ENCODE measurements around the gene RIN1. TPM values are rescaled to one million over a fixed set of nuclear protein-coding genes. Genes with fewer than 3 reads are reported as not detected.

RIN1 gene
- total and polyA plus RNA-seq, 9 of the 15 experiments (the other 6 are each of a cell fraction or from before 2014, with no cell fraction given) = 0.01 to 1.2 (median 0.45) TPM; not detected in 1

DNA sequence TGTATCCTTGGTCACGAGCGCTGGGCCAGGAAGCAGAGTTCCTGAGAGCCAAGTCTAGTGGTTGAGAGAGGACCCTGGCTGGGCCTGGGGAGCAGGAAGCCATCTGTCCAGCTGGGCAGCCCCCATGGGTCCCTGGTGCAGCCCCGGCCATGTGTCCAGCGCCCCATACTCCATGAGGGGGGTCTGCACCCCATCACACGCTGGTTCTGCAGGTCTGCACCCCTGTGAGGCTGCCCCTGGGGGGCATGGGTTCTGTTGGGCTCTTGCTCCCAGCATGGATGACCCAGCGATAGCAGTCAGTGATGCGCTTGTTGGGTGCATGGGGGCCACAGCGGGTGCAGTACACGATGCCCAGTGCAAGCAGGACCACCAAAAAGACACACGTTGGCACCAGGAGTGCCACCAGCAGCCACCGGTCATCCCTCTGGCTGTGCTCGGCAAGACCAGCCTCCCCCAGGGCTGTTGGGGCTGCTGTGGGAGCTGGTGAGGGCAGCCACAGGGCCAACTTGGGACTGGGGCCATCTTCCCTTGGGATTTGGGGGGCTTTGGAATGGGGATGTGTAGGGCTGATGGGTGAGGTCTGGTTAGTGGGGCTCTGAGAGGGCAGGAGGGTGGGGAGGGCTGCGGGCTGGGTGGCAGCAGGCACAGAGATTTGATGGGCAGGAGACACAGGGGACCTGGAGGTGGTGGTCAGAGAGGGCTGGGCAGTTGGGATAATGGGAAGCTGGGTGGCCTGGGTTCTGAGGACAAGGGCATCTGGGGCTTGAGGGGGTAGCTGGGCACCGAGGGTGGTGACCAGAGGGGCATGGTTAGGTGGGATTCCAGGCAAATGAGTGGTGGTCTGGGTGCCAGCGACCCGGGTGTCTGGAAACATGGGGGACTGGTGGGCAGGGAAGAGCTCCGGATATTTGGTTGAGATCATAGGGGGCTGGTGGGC lies 21.4 kb downstream of the RIN1 start:
- Histone ChIP-seq H3K9me3 (replicated peaks; ENCODE audit: control insufficient read depth, insufficient read depth, low read depth, low read length) (no peaks in the 10 kb centered on the region), H3K27ac (ENCODE audit: extremely low read depth, low read depth, low read length) (no peak overlapping the region), H3K4me1 (replicated peaks in 1 of 2; ENCODE audit: control insufficient read depth in 2 of 2, insufficient read depth in 2 of 2, low read length in 2 of 2) (peaks cover 16 to 72% of the 10 kb centered on the region in 2 experiments), H3K4me2 (ENCODE audit: insufficient read depth, low read length) (no peak overlapping the region), H2AFZ (ENCODE audit: low read depth, low read length) (no peak overlapping the region), H3K36me3 (ENCODE audit: control insufficient read depth, insufficient read depth, low read length) (no peaks in the 10 kb centered on the region), H3K9ac (ENCODE audit: insufficient read depth in 1 of 2, low read depth in 2 of 2, low read length in 2 of 2) (peak overlapping the region in 1 of 2 experiments; percentile 66; a peak in 1 of 4 replicates), H4K20me1 (replicated peaks; ENCODE audit: control insufficient read depth, insufficient read depth, low read length) (no peaks in the 10 kb centered on the region), H3K27me3 (ENCODE audit: control insufficient read depth in 2 of 2, insufficient read depth in 2 of 2, low read length in 2 of 2) (no peaks in the 10 kb centered on the region), H3K79me2 (ENCODE audit: control insufficient read depth, insufficient read depth, low read length) (no peaks in the 10 kb centered on the region), H3K9me1 (ENCODE audit: control insufficient read depth, insufficient read depth, low read length) (no peaks in the 10 kb centered on the region), H3K4me3 (no peak overlapping the region)
- ATAC-seq = no peak
- intact Hi-C loops (cut with micrococcal nuclease) = no loop called here
- ChIA-PET CTCF (ENCODE audit: low intra/inter-chr PET ratio) (no interaction called here), POLR2A (interaction anchor here (0.5 to 0.9 kb wide), 5 partner anchors 12 to 930 kb away, joined by 3 to 6 read pairs (median 3); partner anchors contain the start of gene YIF1A)
- DNase-seq (ENCODE audit: extremely low read depth in 1 of 4, low spot score in 3 of 4) = no peak
- no TSS peak for BruUV-seq (replicated peaks)
- TF ChIP-seq MTA2 (IDR thresholded peaks at IDR 0.05; ENCODE audit: low read depth) (no peak), MAFG (tag; conservative IDR thresholded peaks at IDR 0.05) (no peak), ZNF445 (CRISPR knock-in tag; IDR thresholded peaks at IDR 0.05; ENCODE audit: low read depth) (no peak), CEBPB (tag; IDR thresholded peaks at IDR 0.05) (no peak), THRAP3 (IDR thresholded peaks at IDR 0.05; ENCODE audit: borderline replicate concordance) (no peak), LEF1 (IDR thresholded peaks at IDR 0.05) (no peak), TAL1 (IDR thresholded peaks at IDR 0.05) (no peak), SAFB (IDR thresholded peaks at IDR 0.05; ENCODE audit: borderline replicate concordance, low read depth, low read length) (no peak), ZNF583 (CRISPR knock-in tag; IDR thresholded peaks at IDR 0.05) (no peak), POLR2H (tag; IDR thresholded peaks at IDR 0.05; ENCODE audit: low read depth) (no peak), RFX5 (IDR thresholded peaks at IDR 0.05; ENCODE audit: low read depth, low read length) (no peak), BMI1 (IDR thresholded peaks at IDR 0.05; ENCODE audit: low read length) (no peak)
- TF ChIP-seq, protein P1, sequence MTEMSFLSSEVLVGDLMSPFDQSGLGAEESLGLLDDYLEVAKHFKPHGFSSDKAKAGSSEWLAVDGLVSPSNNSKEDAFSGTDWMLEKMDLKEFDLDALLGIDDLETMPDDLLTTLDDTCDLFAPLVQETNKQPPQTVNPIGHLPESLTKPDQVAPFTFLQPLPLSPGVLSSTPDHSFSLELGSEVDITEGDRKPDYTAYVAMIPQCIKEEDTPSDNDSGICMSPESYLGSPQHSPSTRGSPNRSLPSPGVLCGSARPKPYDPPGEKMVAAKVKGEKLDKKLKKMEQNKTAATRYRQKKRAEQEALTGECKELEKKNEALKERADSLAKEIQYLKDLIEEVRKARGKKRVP (CRISPR knock-in tag; IDR thresholded peaks at IDR 0.05) = no peak
- TF ChIP-seq, protein P2, sequence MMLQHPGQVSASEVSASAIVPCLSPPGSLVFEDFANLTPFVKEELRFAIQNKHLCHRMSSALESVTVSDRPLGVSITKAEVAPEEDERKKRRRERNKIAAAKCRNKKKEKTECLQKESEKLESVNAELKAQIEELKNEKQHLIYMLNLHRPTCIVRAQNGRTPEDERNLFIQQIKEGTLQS (IDR thresholded peaks at IDR 0.05) = no peak
- TF ChIP-seq, protein P2 (CRISPR knock-in tag; conservative IDR thresholded peaks at IDR 0.05) = no peak
- TF ChIP-seq, protein P3, sequence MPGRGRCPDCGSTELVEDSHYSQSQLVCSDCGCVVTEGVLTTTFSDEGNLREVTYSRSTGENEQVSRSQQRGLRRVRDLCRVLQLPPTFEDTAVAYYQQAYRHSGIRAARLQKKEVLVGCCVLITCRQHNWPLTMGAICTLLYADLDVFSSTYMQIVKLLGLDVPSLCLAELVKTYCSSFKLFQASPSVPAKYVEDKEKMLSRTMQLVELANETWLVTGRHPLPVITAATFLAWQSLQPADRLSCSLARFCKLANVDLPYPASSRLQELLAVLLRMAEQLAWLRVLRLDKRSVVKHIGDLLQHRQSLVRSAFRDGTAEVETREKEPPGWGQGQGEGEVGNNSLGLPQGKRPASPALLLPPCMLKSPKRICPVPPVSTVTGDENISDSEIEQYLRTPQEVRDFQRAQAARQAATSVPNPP (IDR thresholded peaks at IDR 0.05; ENCODE audit: borderline replicate concordance, insufficient read depth, insufficient read length) = no peak
- TF ChIP-seq, protein P4, sequence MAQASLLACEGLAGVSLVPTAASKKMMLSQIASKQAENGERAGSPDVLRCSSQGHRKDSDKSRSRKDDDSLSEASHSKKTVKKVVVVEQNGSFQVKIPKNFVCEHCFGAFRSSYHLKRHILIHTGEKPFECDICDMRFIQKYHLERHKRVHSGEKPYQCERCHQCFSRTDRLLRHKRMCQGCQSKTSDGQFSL (CRISPR knock-in tag; IDR thresholded peaks at IDR 0.05) = no peak
- TF ChIP-seq, protein P4 (tag; IDR thresholded peaks at IDR 0.05) = no peak
- FAIRE-seq = no peak
- in situ Hi-C loops (cut with MboI) = no loop called here
- WGBS (ENCODE audit: insufficient coverage, low coverage, missing lambda C conversion rate) = 37% methylated on average over 9 of the region's 17 CpGs

All from K562 (cell line).